GM19468 (cell line): ENCODE results near the gene HORMAD2.

Source experiments
- ATAC-seq: cut with Tn5 transposase; IDR thresholded peaks from one replicate; pipeline ENCODE4 v1.9.1; 2021; ENCODE audit warnings: mild to moderate bottlenecking, moderate library complexity, moderate number of reproducible peaks; ENCODE audit not compliant: unreplicated experiment; ENCODE audit errors: extremely low read depth

Gene HORMAD2

GRCh38 chr22:30158744-30159500 lies 78.7 kb downstream of the HORMAD2 start:
- ATAC-seq = no peak

- no peak for ATAC-seq
Measured at GRCh38 chr22:30159561-30160353, 79.5 kb downstream of the HORMAD2 start.

- no peak for ATAC-seq
Measured at GRCh38 chr22:30161051-30161469, 80.8 kb downstream of the HORMAD2 start.

GRCh38 chr22:30167296-30167695 lies 87.0 kb downstream of the HORMAD2 start:
- no peak for ATAC-seq

- no peak for ATAC-seq
Measured at GRCh38 chr22:30167734-30168133, 87.5 kb downstream of the HORMAD2 start.

GRCh38 chr22:30169002-30169401 lies 88.7 kb downstream of the HORMAD2 start:
- ATAC-seq = no peak

GRCh38 chr22:30170129-30170528 lies 89.9 kb downstream of the HORMAD2 start:
- ATAC-seq = no peak

DNA sequence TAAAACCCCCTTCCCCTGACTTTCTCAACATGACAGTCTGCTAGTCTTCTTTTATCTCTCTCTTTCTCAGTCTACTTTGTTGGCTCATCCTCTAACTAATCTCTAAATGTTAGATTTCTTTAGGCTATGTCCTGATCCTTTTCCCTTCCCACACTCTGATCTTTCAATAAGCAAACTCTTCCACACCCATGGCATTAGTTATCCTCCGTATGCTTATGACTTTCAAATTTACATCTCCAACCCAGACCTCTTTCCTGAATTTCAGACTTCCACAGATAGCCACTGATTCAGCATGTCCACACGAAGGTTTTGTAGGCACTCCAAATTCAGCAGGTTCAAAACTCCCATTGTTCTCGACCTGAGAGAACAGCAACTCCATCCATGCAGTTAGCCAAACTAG lies 90.7 kb downstream of the HORMAD2 start:
- no peak for ATAC-seq

DNA sequence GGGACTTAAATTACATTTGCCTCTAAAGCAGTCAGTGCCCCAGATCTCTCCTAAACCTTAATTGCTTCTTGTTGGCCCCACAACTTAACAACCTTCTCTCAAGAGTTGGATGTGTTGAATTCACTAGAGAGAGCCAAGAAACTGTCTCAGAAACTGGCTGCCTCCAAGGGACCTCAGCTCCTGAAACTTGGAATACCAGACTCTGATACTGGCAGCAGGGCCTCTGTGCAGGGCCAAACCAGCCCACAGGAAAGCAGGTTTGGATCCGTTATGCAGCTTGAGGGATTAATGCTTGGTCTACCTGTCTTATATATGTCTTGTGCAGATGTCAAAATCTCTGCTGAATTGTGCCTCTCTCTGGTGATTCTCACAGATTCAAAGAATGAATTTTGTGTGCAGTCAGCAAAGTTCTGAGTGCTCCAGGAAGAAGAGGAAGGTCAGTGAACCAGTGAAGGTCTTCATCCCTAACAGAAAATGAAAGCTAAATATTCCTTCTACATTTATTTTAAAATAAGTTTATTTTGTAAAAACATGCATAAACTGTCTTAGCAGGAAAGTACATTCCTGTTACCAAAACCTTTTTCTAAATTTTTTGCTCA lies 95.5 kb downstream of the HORMAD2 start:
- no peak for ATAC-seq

DNA sequence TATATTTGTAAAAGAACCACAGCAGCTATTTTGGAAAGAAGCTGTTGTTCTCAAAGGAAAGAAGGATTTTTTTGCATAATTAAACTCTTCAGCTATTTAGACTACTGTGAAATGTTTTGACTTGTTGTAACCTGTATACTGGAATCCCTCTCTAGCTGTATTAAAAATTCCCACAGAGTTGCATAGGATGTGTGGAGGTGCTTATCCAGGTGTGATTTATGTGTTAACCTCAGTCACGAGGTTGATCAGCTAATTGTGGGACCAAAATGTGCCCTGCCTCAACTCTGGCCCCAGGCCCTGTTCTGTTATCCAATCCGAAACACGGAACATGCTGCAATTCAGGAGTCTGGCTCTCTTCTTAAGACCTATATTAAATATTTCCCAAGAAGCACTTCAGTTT lies 96.2 kb downstream of the HORMAD2 start:
- ATAC-seq = no peak

DNA sequence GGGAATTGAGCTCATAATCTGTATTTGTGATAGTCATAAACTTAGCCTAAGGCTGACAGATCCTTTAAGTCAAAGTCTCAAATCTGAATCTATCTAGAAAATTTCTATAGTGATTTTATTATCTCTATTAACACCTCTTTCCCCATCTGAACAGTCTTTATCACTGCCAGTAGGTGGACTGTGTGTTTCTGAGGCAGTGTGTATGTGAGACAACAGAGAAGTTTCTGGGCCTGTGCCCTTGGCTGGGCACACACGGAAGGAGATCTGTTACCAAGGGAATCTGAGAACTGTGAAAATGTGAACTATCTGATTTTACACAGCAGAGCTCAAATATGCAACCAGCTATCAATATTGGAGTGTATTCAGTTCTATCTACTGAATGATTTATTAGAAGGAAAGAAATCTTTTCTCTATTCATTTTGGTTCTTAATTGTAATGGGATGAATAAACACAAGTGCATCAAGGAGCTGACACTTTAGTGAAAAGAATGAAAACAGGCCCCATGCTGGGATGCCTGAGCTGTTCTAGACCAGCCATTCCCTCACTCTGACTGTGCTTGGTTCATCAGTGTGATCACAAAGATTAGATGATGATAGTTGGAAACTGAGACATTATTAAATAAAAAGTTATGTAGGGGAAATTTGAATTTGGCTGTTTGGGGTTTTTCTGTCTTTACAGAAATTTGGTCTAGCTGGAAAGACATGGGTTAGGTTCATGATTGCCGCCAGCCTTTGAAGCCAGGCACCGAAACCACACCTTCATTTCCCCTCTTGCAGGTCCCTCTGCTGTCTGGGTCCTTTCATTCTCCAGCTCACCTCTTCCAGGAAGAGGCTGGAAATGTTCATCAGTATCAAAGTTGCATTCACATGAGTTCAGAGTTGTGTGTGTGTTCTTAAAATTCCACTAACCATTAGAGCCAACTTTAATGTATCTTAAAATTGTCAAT lies 98.2 kb downstream of the HORMAD2 start:
- no peak for ATAC-seq

DNA sequence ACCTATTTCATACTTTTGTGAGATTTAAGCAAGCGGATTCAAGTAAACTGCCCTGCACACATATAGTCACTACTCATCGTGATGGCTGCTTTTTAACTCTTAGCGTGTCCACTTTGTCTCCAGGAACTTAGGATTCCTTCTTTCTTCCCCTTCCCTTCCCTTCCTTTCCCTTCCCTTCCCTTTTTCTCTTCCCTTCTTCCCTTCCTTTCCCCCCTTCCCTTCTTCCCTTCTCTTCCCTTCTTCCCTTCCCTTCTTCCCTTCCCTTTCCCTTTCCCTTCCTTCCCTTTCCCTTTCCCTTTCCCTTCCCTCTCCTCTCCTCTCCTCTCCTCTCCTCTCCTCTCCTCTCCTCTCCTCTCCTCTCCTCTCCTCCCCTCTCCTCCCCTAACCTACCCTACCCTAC lies 100.4 kb downstream of the HORMAD2 start:
- ATAC-seq = no peak

- no peak for ATAC-seq
Measured at GRCh38 chr22:30181459-30182349, 101.4 kb downstream of the HORMAD2 start.

DNA sequence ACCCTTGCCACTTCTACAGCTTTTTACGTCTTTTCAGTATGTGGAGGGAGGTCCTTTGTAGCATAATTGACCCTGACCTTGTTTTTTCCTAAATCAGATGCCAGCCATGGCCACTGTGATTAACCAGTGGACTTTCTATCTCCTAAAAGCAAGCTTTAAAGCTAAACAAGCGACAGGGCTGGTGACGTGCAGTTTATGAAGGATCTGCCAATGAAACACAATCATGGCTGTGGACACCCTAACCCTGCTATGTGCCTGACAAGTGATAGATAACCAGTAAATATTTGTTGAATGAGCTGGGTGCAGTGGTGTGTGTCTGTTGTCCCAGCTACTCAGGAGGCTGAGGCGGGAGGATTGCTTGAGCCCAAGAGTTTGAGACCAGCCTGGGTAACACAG lies 102.1 kb downstream of the HORMAD2 start:
- ATAC-seq = no peak

- no peak for ATAC-seq
Measured at GRCh38 chr22:30182815-30183214, 102.6 kb downstream of the HORMAD2 start.

GRCh38 chr22:30183271-30183670 lies 103.0 kb downstream of the HORMAD2 start:
- no peak for ATAC-seq

- ATAC-seq = no peak
Measured at GRCh38 chr22:30183861-30184278, 103.6 kb downstream of the HORMAD2 start.

- no peak for ATAC-seq
Measured at GRCh38 chr22:30185129-30185528, 104.9 kb downstream of the HORMAD2 start.

- ATAC-seq = no peak
Measured at GRCh38 chr22:30185549-30185948, 105.3 kb downstream of the HORMAD2 start.
